Tibial nerve (tissue), 4 donors: Measurements from ENCODE around the gene TNP1.

Source experiments
- CTCF ChIP-seq, 5 experiments: fragments of 200-600 bp in 3 of 5; fragments of 450-650 bp in 2 of 5; sonication (generic) in 3 of 5; IDR thresholded peaks; one replicate each; pipeline ENCODE4 v1.5.1; 2016 to 2019; ENCODE audit warnings: antibody characterized with exemption in 5 of 5, mild to moderate bottlenecking in 3 of 5, moderate library complexity in 2 of 5
- EP300 ChIP-seq, 2 donors: sonication (generic); formaldehyde crosslinking; IDR thresholded peaks; one replicate each; pipeline ENCODE4 v1.6.1; 2017; ENCODE audit warnings: antibody characterized with exemption in 2 of 2, mild to moderate bottlenecking in 1 of 2
- POLR2A ChIP-seq, 2 donors: fragments of 450-650 bp; IDR thresholded peaks; one replicate each; pipeline ENCODE4 v1.6.1; 2017; ENCODE audit warnings: antibody characterized with exemption in 2 of 2, mild to moderate bottlenecking in 2 of 2, moderate library complexity in 2 of 2

- TF ChIP-seq CTCF (IDR thresholded peaks at IDR 0.05) (no peak), POLR2A (IDR thresholded peaks at IDR 0.05) (no peak), EP300 (IDR thresholded peaks at IDR 0.05) (no peak)
Measured at GRCh38 chr2:216830346-216830745, 29.5 kb downstream of the TNP1 start.
